GM12874 (cell line): Measurements from ENCODE around the gene FBXL3.

Experiments used
- CTCF ChIP-seq: IDR thresholded peaks from 2 replicates; pipeline ENCODE4 v1.5.1; 2011; ENCODE audit warnings: low read depth, mild to moderate bottlenecking, control low read depth, low read length, moderate library complexity; ENCODE audit not compliant: insufficient read depth

The FBXL3 gene

GRCh38 chr13:77026861-77027621 is at the start of gene FBXL3:
FBXL3 (minus strand) TSS chr13:77027159; CDS start chr13:77021860, 5,299 bp downstream.
- TF ChIP-seq CTCF, result no peak

GRCh38 chr13:77067519-77067918 is 40.6 kb upstream of the FBXL3 start:
- TF ChIP-seq CTCF, result no peak

- TF ChIP-seq CTCF, result no peak
Measured at GRCh38 chr13:77065461-77066147, 38.6 kb upstream of the FBXL3 start.

- TF ChIP-seq CTCF, result no peak
Measured at GRCh38 chr13:77062097-77062496, 35.1 kb upstream of the FBXL3 start.

- no peak for TF ChIP-seq CTCF
Measured at GRCh38 chr13:77061362-77061761, 34.4 kb upstream of the FBXL3 start.

GRCh38 chr13:77056886-77057285 is 29.9 kb upstream of the FBXL3 start:
- TF ChIP-seq CTCF, result no peak

- no peak for TF ChIP-seq CTCF
Measured at GRCh38 chr13:77056382-77056781, 29.4 kb upstream of the FBXL3 start.
